GM12891 (cell line): ENCODE measurements around the gene PTDSS2.

Source experiments
- POLR2A ChIP-seq: IDR thresholded peaks from 2 replicates; pipeline ENCODE4 v1.6.1; 2011; ENCODE audit warnings: low read depth, low read length, control low read depth
- POLR2AphosphoS5 ChIP-seq: IDR thresholded peaks from 2 replicates; pipeline ENCODE4 v1.6.1; 2011; ENCODE audit warnings: low read depth, low read length, control low read depth
- TAF1 ChIP-seq: IDR thresholded peaks from 2 replicates; pipeline ENCODE4 v1.6.1; 2011; ENCODE audit warnings: low read depth, low read length, control low read depth

DNA sequence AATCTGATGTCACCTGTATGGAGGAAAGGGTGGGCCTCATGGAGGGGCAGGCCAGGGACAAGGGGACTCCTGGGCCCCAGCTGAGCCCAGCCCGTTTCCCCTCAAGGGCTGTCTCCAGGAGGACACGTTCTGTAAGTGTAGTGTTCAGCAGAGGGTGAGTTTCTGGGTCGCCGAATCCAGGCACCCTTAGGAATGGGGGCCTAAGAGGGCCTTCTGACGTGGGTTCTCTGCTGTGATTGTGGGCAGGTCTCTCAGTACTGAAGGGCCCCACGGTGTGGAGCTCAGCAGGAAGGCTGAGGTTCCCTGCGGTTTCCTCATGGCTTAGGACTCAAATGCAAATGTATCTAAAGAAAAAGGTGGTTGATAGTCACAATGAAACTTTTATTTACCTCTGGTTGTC, 6.5 kb downstream of the PTDSS2 start:
- TF ChIP-seq TAF1: no peak
- no peak for TF ChIP-seq POLR2AphosphoS5
- TF ChIP-seq POLR2A: no peak
